AG04450 (cell line): ENCODE data around the gene UBE2F. TPM values are rescaled to one million over a fixed set of nuclear protein-coding genes. Genes with fewer than 3 reads are reported as not detected.

Experiments used
- CTCF ChIA-PET: fragments of 300-600, 350-600 bp; formaldehyde crosslinking; extraction: SDS; loops from one replicate; lab custom pipeline; 2022; ENCODE audit warnings: antibody characterized with exemption, inconsistent platforms; lab: Charles Lee
- POLR2A ChIA-PET: fragments of 350-600 bp; formaldehyde crosslinking; extraction: SDS; loops from one replicate; lab custom pipeline; 2021; ENCODE audit warnings: antibody characterized with exemption, inconsistent platforms; lab: Yijun Ruan, JAX
- DNase-seq: peaks from one replicate; pipeline ENCODE4 v3.0.0-alpha.2; 2011; ENCODE audit warnings: low read depth, low spot score
- H3K27ac ChIP-seq: one replicate; pipeline ENCODE4 v1.5.1; 2012; ENCODE audit warnings: low read depth, low read length, control low read depth
- H3K27me3 ChIP-seq: one replicate; pipeline ENCODE4 v1.6.0; 2012; ENCODE audit warnings: low read length; ENCODE audit not compliant: control insufficient read depth, insufficient read depth
- H3K4me3 ChIP-seq: 2 replicates; pipeline ENCODE4 v1.5.1; 2011; ENCODE audit warnings: mild to moderate bottlenecking, low read depth, low read length, control low read depth
- H3K9me3 ChIP-seq: 2 replicates; pipeline ENCODE4 v1.5.1; 2012; ENCODE audit warnings: low read length; ENCODE audit not compliant: control insufficient read depth, insufficient read depth
- CTCF ChIP-seq: IDR thresholded peaks from 2 replicates; pipeline ENCODE4 v1.5.1; 2011; ENCODE audit warnings: low read depth, low read length, control low read depth, inconsistent platforms
- polyA plus RNA-seq: library from polyadenylated mRNA; depleted of rRNA; stranded (reverse); fragments of >200 nt; gene quantifications from 2 replicates; pipeline ENCODE4 v1.2.3, GENCODE V29; 2011

UBE2F gene
- polyA plus RNA-seq, 1 experiment = 119 TPM

GRCh38 chr2:238009563-238009962 is 42.7 kb downstream of the UBE2F start:
- DNase-seq = no peak
- Histone ChIP-seq H3K4me3 (no peak overlapping the region), H3K27ac (no peak overlapping the region), H3K27me3 (no peaks in the 10 kb centered on the region), H3K9me3 (no peaks in the 10 kb centered on the region)
- no peak for TF ChIP-seq CTCF
- ChIA-PET CTCF (interaction anchor here (0.7 kb wide), 2 partner anchors 37 to 253 kb away, joined by 3 read pairs; no protein-coding TSS in a partner anchor), POLR2A (no interaction called here)

GRCh38 chr2:238010572-238010971 is 43.8 kb downstream of the UBE2F start:
- Histone ChIP-seq H3K4me3 (no peak overlapping the region), H3K27ac (no peak overlapping the region), H3K27me3 (no peaks in the 10 kb centered on the region), H3K9me3 (no peaks in the 10 kb centered on the region)
- POLR2A ChIA-PET = no interaction called here
- no peak for DNase-seq
- TF ChIP-seq CTCF = no peak
- CTCF ChIA-PET = interaction anchor here (0.7 kb wide), 1 partner anchor 38 kb away, joined by 3 read pairs; no protein-coding TSS in a partner anchor

GRCh38 chr2:238013806-238014205 is 47.0 kb downstream of the UBE2F start:
- CTCF ChIA-PET = interaction anchor here (1.6 kb wide), 1 partner anchor 11 kb away, joined by 3 read pairs; no protein-coding TSS in a partner anchor

GRCh38 chr2:238015705-238016104 is 48.9 kb downstream of the UBE2F start:
- no peak; the same call in 1 of the 2 replicates for TF ChIP-seq CTCF

More at GRCh38 chr2:238013806-238014205, 47.0 kb downstream of the UBE2F start:
- H3K27ac ChIP-seq = no peak overlapping the region
- TF ChIP-seq CTCF = no peak
- H3K9me3 ChIP-seq = no peaks in the 10 kb centered on the region
- no peak overlapping the region for H3K4me3 ChIP-seq
- POLR2A ChIA-PET = no interaction called here
- DNase-seq = no peak
- H3K27me3 ChIP-seq = no peaks in the 10 kb centered on the region

GRCh38 chr2:238016526-238016925 is 49.7 kb downstream of the UBE2F start:
- ChIA-PET POLR2A (no interaction called here), CTCF (no interaction called here)
- Histone ChIP-seq H3K9me3 (no peaks in the 10 kb centered on the region), H3K27ac (no peak overlapping the region), H3K4me3 (no peak overlapping the region), H3K27me3 (no peaks in the 10 kb centered on the region)
- DNase-seq = no peak
- no peak for TF ChIP-seq CTCF

More at GRCh38 chr2:238015705-238016104, 48.9 kb downstream of the UBE2F start:
- ChIA-PET CTCF (interaction anchor here (0.6 to 1.1 kb wide), 2 partner anchors 27 to 83 kb away, joined by 3 to 5 read pairs; no protein-coding TSS in a partner anchor), POLR2A (interaction anchor here (0.8 kb wide), 1 partner anchor 45 kb away, joined by 7 read pairs; the partner anchor contains the start of gene SCLY)
- Histone ChIP-seq H3K27me3 (no peaks in the 10 kb centered on the region), H3K4me3 (no peak overlapping the region), H3K27ac (no peak overlapping the region), H3K9me3 (no peaks in the 10 kb centered on the region)
- no peak for DNase-seq
